ENCODE measurements around the gene SYCE3.

The SYCE3 gene

DNA sequence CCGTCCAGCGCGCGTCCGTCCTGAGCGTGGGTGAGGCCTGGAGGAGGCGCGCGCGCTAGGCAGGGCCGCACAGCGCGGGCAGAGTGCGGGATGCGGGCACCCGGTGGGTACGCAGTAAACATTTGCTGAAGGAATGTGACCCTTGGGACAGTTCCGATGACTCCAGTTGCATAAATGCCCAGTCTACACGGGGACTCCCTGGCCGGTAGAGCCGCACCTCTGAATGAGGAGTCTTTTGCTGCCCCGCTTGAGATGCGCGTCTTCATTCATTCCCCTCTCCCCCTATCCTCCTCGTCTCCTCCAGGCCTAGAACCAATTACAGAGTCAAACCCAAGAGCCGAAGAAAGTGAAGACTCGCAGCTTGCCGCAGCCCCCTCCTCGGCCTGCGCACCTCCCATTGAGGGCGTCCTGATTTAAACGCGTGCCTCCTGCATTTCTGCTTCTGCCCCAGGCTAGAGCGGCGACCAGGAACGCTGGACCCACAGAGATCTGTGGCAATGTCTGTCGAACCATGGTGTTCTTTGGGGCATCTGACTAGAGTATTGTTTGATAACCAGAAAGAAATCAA is 20.7 kb upstream of the SYCE3 start:
- Histone ChIP-seq H3K9ac (ENCODE audit: insufficient read length, low read depth) (peak overlapping the region; percentile 95), H3K4me1 (ENCODE audit: insufficient read depth, insufficient read length) (peaks cover 4% of the 10 kb centered on the region), H3K4me3 (ENCODE audit: insufficient read length, low read depth) (peak overlapping the region; percentile 84), H3K9me3 (ENCODE audit: insufficient read depth, low read length) (no peaks in the 10 kb centered on the region), H3K36me3 (ENCODE audit: insufficient read depth, insufficient read length, low read length) (peaks cover 28% of the 10 kb centered on the region), H3K27me3 (ENCODE audit: insufficient read depth, insufficient read length) (no peaks in the 10 kb centered on the region)
- TF ChIP-seq YY1 (IDR thresholded peaks at IDR 0.05; ENCODE audit: insufficient read depth, insufficient read length): no peak
- TF ChIP-seq SUZ12 (IDR thresholded peaks at IDR 0.05; ENCODE audit: extremely low read depth, insufficient read depth, insufficient read length): no peak
- no peak for TF ChIP-seq ZNF274 (IDR thresholded peaks at IDR 0.05; ENCODE audit: low read depth, low read length)
- DNase-seq (ENCODE audit: low read depth, low spot score): no peak

DNA sequence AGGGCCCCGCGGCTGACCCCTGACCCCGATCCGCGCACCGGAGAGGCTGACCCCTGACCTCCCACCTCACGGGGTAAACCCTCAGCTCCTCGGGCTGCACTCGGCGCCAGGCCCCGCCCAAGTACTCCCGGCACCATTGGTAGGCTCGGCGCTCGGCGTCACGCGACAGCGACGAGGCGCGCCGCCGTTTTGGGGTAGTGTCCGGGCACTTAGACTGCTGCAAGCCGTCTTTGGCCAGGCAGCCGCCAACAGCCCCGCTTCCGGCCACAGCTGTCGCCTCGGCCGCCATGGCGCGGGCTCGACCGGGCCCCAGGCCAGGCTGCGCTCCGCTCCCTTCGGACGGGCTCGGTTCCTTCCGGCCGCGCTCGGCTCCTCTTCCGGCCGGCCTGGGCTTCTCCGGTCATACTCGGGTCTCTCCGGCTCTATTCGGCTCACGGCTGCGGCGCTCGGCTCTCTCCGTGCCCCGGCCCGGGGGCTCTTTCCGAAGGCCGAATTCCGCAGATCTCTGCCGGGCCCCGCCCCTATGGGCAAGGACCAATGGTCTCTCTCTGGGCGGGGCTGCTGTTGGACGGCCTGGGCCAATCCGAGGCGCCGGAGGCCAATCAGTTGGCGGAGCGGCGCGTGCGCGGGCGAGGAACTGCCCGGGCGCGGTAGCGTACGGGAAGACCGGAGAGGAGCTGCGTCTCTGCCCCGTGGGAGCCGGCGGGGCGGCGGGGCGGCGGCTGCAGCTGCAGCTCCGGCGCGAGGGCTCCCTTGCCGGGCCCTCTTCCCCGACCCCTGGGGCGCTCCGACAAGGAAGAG is 20.0 kb upstream of the SYCE3 start, which contains the start of gene CHKB:
TSS of gene CHKB (minus strand) at position 357 of the 801 bp plus-strand sequence. CDS start at position 289, 68 bp downstream.
- H3K9ac ChIP-seq (ENCODE audit: insufficient read length, low read depth): peak within 1 kb of the TSS; percentile 95
- H3K4me1 ChIP-seq (ENCODE audit: insufficient read depth, insufficient read length): peaks cover 4% of the 10 kb centered on the region
- no peaks in the 10 kb centered on the region for H3K9me3 ChIP-seq (ENCODE audit: insufficient read depth, low read length)
- H3K27me3 ChIP-seq (ENCODE audit: insufficient read depth, insufficient read length): no peaks in the 10 kb centered on the region
- peak within 1 kb of the TSS; percentile 84 for H3K4me3 ChIP-seq (ENCODE audit: insufficient read length, low read depth)
- peaks cover 28% of the 10 kb centered on the region for H3K36me3 ChIP-seq (ENCODE audit: insufficient read depth, insufficient read length, low read length)
- TF ChIP-seq ZNF274 (IDR thresholded peaks at IDR 0.05; ENCODE audit: low read depth, low read length): no peak
- no peak for TF ChIP-seq SUZ12 (IDR thresholded peaks at IDR 0.05; ENCODE audit: extremely low read depth, insufficient read depth, insufficient read length)
- TF ChIP-seq YY1 (IDR thresholded peaks at IDR 0.05; ENCODE audit: insufficient read depth, insufficient read length): no peak
- DNase-seq (ENCODE audit: low read depth, low spot score): peak; percentile 87

DNA sequence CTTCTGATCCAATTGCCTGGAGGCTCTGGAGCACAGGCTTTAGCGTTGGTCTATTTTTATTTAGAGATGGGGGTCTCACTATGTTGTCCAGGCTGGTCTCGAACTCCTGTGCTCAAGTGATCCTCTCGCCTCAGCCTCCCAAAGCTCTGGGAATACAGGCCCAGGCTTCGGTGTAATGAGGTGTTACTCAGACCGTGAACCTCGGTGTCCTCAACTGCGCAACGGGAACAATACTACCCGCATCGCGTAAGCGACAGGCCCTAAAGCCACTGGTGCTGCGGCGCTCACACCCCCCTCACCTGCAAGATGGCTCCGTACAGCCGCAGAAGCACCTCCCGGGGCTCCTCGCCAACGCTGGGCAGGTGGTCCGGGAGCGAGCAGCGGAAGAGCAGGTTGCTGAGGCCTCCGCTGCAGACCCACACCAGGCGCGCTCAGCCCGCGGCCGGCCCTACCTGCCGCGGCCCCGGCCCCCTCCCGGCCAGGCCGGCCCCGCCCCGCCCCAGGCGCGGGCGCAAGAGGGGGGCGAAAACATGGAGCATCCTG is 19.3 kb upstream of the SYCE3 start:
- H3K9ac ChIP-seq (ENCODE audit: insufficient read length, low read depth): peak overlapping the region; percentile 93
- no peaks in the 10 kb centered on the region for H3K27me3 ChIP-seq (ENCODE audit: insufficient read depth, insufficient read length)
- DNase-seq (ENCODE audit: low read depth, low spot score): no peak
- H3K4me1 ChIP-seq (ENCODE audit: insufficient read depth, insufficient read length): peaks cover 4% of the 10 kb centered on the region
- H3K4me3 ChIP-seq (ENCODE audit: insufficient read length, low read depth): peak overlapping the region; percentile 72
- H3K36me3 ChIP-seq (ENCODE audit: insufficient read depth, insufficient read length, low read length): peaks cover 35% of the 10 kb centered on the region
- no peak for TF ChIP-seq ZNF274 (IDR thresholded peaks at IDR 0.05; ENCODE audit: low read depth, low read length)
- TF ChIP-seq YY1 (IDR thresholded peaks at IDR 0.05; ENCODE audit: insufficient read depth, insufficient read length): no peak
- TF ChIP-seq SUZ12 (IDR thresholded peaks at IDR 0.05; ENCODE audit: extremely low read depth, insufficient read depth, insufficient read length): no peak
- no peaks in the 10 kb centered on the region for H3K9me3 ChIP-seq (ENCODE audit: insufficient read depth, low read length)

DNA sequence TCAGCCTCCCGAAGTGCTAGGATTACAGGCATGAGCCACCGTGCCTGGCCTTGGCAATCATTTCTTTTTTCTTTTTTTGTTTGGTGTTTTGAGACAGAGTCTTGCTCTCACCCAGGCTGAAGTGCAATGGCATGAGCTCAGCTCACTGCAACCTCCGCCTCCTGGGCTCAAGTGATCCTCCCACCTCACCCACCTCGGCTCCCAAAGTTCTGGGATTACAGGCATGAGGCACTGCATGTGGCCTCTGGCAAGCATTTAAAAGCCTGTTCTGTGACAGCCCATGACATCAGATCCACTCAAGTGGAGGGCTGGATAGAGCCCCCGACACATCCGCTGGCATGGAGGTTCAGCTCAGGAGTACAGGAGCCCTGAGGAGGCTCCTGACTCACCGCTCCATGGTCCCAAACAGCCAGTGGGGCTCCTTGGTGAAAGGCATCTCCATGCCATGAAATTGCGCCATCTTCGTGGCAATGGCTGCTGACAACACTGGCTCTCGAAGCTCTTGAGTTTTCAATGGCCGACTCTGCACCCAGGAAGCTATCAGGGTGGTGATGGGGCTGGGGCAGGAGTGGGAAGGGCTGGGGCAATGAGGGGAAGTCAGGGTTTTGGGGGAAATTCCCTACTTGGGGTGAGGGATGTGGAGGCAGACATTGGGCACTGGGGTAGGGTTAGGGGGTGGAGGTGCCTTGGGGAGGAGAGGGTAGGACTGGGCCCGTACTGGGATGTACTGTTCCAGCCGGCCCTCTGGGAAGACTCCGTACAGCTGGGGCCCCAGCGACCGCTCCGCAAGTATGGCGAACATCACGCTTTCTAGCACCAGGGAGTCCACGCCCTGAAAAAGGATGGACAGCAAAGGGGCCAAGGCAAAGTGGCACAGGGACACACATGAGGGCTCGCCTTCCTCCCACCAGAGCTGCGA is 18.6 kb upstream of the SYCE3 start:
- H3K36me3 ChIP-seq (ENCODE audit: insufficient read depth, insufficient read length, low read length): peaks cover 39% of the 10 kb centered on the region
- TF ChIP-seq YY1 (IDR thresholded peaks at IDR 0.05; ENCODE audit: insufficient read depth, insufficient read length) (no peak), ZNF274 (IDR thresholded peaks at IDR 0.05; ENCODE audit: low read depth, low read length) (no peak), SUZ12 (IDR thresholded peaks at IDR 0.05; ENCODE audit: extremely low read depth, insufficient read depth, insufficient read length) (no peak)
- H3K27me3 ChIP-seq (ENCODE audit: insufficient read depth, insufficient read length): no peaks in the 10 kb centered on the region
- no peaks in the 10 kb centered on the region for H3K9me3 ChIP-seq (ENCODE audit: insufficient read depth, low read length)
- DNase-seq (ENCODE audit: low read depth, low spot score): no peak
- H3K4me1 ChIP-seq (ENCODE audit: insufficient read depth, insufficient read length): peaks cover 4% of the 10 kb centered on the region
- peak overlapping the region; percentile 72 for H3K4me3 ChIP-seq (ENCODE audit: insufficient read length, low read depth)
- peak overlapping the region; percentile 93 for H3K9ac ChIP-seq (ENCODE audit: insufficient read length, low read depth)

DNA sequence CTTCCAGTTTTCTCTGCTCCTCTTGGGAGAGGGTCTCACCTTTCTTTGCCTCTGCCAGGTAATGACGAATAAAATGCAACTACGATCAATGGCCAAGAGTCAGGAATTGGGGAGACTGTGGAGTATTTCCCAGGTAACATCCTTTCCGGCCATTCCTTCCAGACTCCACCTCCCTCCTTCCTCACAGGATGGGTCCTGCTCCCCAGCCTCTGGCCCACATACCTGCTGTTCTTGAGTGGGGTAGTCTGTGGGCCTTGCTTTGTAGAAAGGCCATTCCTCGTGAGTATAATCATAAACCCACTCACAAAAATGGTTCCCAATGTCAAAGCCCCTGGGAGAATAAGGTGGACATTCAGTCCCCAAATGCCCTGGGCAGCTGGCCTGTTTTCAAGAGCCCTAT is 17.0 kb upstream of the SYCE3 start:
- DNase-seq (ENCODE audit: low read depth, low spot score): no peak
- peaks cover 4% of the 10 kb centered on the region for H3K4me1 ChIP-seq (ENCODE audit: insufficient read depth, insufficient read length)
- peaks cover 50% of the 10 kb centered on the region for H3K36me3 ChIP-seq (ENCODE audit: insufficient read depth, insufficient read length, low read length)
- no peak overlapping the region for H3K4me3 ChIP-seq (ENCODE audit: insufficient read length, low read depth)
- H3K9me3 ChIP-seq (ENCODE audit: insufficient read depth, low read length): no peaks in the 10 kb centered on the region
- no peaks in the 10 kb centered on the region for H3K27me3 ChIP-seq (ENCODE audit: insufficient read depth, insufficient read length)
- no peak for TF ChIP-seq ZNF274 (IDR thresholded peaks at IDR 0.05; ENCODE audit: low read depth, low read length)
- TF ChIP-seq YY1 (IDR thresholded peaks at IDR 0.05; ENCODE audit: insufficient read depth, insufficient read length): no peak
- no peak for TF ChIP-seq SUZ12 (IDR thresholded peaks at IDR 0.05; ENCODE audit: extremely low read depth, insufficient read depth, insufficient read length)
- H3K9ac ChIP-seq (ENCODE audit: insufficient read length, low read depth): no peak overlapping the region

DNA sequence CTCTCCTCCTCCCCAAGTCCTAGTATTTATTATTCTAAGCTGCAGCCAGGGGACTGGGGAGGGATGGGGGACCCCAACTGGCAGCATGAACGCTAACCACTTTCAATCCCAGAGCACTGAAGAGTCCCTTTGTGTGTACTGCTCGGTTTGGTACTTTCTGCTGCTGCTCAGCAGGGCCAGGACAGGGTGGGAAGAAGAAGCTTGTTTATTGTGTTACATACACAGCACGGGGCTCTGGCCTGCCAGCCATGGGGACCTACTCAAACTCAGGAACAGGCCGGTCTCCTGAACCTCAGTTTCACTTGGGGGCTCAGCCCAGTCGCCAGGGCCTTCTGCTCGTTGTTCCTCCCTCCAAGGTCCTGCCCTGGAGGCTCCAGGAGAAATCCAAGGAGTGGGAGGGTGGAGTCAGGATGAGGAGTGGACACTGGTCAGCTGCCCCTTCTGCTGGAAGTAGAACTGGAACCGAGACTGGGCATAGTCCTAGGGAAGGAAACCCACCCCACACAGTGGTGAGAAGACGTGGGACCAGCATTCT is 16.1 kb upstream of the SYCE3 start:
- H3K36me3 ChIP-seq (ENCODE audit: insufficient read depth, insufficient read length, low read length): peaks cover 59% of the 10 kb centered on the region
- H3K9me3 ChIP-seq (ENCODE audit: insufficient read depth, low read length): no peaks in the 10 kb centered on the region
- no peaks in the 10 kb centered on the region for H3K27me3 ChIP-seq (ENCODE audit: insufficient read depth, insufficient read length)
- no peak overlapping the region for H3K9ac ChIP-seq (ENCODE audit: insufficient read length, low read depth)
- DNase-seq (ENCODE audit: low read depth, low spot score): no peak
- no peak overlapping the region for H3K4me3 ChIP-seq (ENCODE audit: insufficient read length, low read depth)
- peaks cover 4% of the 10 kb centered on the region for H3K4me1 ChIP-seq (ENCODE audit: insufficient read depth, insufficient read length)
- TF ChIP-seq YY1 (IDR thresholded peaks at IDR 0.05; ENCODE audit: insufficient read depth, insufficient read length) (no peak), SUZ12 (IDR thresholded peaks at IDR 0.05; ENCODE audit: extremely low read depth, insufficient read depth, insufficient read length) (no peak), ZNF274 (IDR thresholded peaks at IDR 0.05; ENCODE audit: low read depth, low read length) (no peak)

Measured in NT2/D1 (cell line).